ENCODE results near the gene SLC29A4.
"Not testable (repeated sequence)": the region's sequence is repeated elsewhere in the genome, so short reads cannot be mapped to it uniquely, and the experiment has no call there.

SLC29A4 gene

DNA sequence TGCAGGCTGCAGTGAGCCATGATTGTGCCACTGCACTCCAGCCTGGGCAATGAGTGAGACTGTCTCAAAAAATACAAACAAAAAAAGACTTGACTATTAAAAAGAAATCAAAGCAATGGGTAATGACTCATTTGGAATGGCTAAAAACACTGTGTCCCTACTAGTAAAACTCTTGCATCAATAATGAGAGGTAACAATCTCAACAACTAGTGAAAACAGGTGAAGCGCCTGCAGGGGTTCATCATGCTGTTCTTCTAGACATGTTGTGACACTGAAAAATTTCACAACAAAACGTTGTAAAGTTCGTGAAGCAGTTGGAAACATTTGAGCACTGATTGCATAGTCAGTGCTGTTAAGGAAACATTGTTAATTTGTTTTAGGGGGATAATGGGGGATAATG is 26.9 kb upstream of the SLC29A4 start:
- no peak for DNase-seq (ENCODE audit: low read depth)
- TF ChIP-seq, protein P1, sequence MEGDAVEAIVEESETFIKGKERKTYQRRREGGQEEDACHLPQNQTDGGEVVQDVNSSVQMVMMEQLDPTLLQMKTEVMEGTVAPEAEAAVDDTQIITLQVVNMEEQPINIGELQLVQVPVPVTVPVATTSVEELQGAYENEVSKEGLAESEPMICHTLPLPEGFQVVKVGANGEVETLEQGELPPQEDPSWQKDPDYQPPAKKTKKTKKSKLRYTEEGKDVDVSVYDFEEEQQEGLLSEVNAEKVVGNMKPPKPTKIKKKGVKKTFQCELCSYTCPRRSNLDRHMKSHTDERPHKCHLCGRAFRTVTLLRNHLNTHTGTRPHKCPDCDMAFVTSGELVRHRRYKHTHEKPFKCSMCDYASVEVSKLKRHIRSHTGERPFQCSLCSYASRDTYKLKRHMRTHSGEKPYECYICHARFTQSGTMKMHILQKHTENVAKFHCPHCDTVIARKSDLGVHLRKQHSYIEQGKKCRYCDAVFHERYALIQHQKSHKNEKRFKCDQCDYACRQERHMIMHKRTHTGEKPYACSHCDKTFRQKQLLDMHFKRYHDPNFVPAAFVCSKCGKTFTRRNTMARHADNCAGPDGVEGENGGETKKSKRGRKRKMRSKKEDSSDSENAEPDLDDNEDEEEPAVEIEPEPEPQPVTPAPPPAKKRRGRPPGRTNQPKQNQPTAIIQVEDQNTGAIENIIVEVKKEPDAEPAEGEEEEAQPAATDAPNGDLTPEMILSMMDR (IDR thresholded peaks at IDR 0.05; ENCODE audit: control insufficient read depth, extremely low read depth, insufficient read depth) = no peak
- no peak overlapping the region for H3K4me3 ChIP-seq (ENCODE audit: low read depth, low read length)

DNA sequence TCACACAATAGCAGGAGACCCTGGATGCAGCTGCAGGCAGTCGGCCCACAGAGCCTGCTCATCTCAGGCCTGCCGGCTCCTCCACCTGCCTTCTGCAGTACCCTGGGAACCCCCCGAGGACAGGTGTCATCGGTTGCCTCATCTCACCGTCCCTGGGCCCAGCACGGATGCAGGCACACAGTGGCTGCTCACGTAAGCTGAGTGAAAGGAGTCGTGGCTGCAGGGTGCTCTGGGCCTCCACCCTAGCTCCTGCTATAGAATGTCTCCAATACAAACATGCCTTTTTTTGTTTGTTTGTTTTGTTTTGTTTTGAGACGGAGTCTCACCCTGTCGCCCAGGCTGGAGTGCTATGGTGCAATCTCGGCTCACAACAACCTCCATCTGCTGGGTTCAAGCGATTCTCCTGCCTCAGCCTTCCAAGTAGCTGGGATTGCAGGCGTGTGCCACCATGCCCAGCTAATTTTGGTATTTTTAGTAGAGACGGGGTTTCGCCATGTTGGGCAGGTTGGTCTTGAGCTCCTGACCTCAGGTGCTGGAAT is 22.1 kb upstream of the SLC29A4 start:
- DNase-seq (ENCODE audit: low read depth) = not testable (repeated sequence)

DNA sequence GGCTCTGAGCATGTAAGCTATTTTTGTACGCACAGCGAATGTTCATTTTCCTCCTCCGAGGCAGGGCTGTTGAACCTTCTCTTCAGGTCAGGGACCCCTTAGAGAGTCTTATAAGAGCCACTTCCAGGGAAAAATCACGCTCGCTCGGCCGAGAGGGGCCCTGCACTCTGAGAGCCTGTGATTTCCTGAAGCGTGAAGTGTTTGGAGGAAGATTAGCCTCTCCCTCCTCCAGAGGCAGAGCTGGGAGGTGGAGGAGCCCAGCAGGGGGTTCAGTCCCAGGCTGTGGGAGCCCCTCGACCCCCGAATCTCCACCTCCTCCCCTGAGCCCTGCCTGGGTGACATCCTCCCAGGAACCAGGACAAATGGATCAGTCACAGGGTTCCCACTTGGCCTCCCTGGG is 19.7 kb upstream of the SLC29A4 start:
- not testable (repeated sequence) for DNase-seq (ENCODE audit: low read depth); H3K4me3 ChIP-seq (ENCODE audit: low read depth, low read length)

More for the DNA sequence above, 22.1 kb upstream of the SLC29A4 start:
- not testable (repeated sequence) for H3K4me3 ChIP-seq (ENCODE audit: low read depth, low read length)

DNA sequence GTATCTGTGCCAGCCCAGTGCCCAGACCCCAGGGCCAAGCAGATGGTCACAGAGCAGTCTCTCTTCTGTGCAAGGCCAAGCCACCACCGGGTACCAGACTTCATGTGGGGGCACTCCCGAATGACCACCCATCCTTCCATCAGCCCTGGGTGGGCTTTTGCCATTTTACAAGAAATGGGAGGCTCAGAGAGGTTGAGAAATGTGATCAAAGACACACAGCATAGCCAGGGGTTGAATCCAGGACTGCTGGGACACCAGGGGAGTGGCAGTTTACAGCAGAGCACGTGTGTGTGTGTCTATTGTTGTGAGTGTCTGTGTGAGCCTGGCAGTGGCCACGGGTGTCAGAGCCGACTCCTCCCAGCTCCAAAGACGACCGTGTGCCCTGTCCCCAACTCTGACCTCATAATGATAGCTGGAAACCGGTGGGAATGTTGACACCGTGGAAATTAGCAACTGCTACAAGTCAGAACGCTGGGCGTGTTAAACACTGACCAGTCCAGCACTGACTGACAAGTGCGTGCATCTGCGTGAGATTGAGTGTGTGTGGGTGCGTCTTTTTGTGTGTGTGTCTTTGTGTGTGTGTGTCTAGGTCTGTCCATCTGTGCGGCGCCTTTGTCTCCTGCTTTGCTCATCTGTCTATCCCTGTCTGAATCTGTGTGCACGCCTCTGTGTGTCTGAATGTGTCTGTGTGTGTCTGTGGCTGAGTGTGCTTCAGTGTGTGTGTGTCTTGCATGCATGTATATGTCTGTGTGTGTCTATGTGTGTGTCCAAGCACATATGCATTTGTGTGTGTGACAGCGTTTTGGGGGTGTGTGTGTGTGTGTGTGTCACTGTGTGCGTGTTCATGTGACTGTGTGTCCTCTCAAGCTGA is 17.2 kb upstream of the SLC29A4 start:
- no peak for DNase-seq (ENCODE audit: low read depth)
- TF ChIP-seq, protein P1 (IDR thresholded peaks at IDR 0.05; ENCODE audit: control insufficient read depth, extremely low read depth, insufficient read depth) = no peak
- H3K4me3 ChIP-seq (ENCODE audit: low read depth, low read length) = no peak overlapping the region

DNA sequence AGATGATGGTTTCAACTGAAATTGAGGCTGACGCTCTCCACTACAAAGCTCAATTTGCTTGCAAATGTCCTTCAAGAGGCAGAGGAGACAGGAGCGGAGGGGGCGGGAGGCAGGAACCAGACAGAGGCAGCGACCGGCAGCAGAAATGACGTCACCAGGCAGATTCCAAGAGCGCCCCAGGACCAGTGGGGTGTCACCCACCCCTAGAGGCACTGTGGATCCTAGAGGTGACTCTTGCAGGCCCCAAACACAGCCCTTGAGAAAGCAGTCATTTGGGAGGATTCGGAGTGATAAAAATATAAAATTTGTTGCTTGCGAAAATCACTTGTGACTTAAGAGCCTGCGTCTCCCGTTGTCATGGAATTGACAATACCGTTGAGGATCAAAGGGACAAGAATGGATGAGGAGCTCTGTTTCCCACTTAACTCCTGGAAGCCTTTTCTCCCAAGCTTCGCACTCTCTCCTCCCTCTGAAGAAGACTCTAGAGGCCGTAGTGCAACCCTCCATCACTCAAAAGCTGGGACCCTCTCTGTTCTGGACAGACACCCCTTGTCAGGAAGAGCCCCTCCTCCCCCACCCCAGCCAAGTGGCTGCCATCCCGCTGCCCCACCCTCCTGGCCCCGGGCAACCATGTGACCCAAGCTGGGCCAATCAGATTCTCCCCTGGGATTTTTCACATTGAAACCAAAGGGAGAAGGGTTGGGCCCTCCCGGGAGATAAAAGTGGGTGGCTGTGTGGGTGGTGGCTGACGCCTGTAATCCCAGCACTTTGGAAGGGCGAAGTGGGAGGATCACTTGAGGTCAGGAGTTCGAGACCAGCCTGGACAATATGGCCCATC is 16.3 kb upstream of the SLC29A4 start:
- TF ChIP-seq, protein P1 (IDR thresholded peaks at IDR 0.05; ENCODE audit: control insufficient read depth, extremely low read depth, insufficient read depth) = no peak
- H3K4me3 ChIP-seq (ENCODE audit: low read depth, low read length) = no peak overlapping the region
- no peak for DNase-seq (ENCODE audit: low read depth)

DNA sequence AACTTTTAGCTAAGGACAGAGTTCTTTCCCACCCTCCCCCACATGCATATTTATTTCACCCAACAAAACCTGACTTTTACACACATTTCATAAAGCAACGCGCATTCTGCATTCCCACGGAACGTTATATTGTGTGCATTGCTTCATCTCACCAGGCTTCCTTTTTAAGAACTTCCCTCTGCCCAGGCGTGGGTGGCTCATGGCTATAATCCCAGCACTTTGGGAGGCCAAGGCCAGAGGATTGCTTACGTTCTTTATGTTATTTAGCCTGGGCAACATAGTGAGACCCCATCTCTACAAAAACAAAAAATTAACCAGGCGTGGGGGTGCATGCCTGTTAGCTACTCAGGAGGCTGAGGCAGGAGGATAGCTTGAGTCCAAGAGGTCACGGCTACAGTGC is 14.9 kb upstream of the SLC29A4 start:
- H3K4me3 ChIP-seq (ENCODE audit: low read depth, low read length); DNase-seq (ENCODE audit: low read depth): not testable (repeated sequence)

DNA sequence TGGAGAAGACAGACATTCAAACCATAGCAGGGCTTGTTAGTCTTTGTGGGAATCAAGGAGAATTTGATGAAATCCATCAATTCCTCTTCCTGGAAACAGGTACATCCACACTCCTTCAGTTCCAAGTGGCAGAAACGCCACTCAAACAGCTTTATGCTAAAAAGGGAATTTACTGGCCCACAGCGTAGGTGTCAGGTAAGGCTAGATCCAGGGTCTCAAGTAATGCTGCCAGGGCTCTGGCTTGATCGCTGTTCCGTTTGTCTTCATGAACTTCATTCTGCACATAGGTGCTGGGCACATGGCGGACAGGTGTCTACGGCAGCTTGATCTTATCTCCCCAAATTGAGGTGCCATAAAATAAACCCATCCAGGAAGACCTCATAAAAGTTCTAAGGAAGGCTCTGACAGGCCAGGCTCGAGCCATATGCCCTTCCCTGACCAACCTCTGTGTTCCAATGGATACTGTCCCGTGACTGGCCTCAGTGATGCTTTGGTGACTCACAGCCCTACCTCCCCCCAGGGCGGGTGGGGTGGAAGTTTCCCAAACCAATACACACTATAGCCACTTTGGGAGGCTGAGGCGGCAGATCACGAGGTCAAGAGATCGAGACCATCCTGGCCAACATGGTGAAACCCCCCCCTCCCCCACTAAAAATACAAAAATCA is 12.6 kb upstream of the SLC29A4 start:
- DNase-seq (ENCODE audit: low read depth); H3K4me3 ChIP-seq (ENCODE audit: low read depth, low read length): not testable (repeated sequence)

DNA sequence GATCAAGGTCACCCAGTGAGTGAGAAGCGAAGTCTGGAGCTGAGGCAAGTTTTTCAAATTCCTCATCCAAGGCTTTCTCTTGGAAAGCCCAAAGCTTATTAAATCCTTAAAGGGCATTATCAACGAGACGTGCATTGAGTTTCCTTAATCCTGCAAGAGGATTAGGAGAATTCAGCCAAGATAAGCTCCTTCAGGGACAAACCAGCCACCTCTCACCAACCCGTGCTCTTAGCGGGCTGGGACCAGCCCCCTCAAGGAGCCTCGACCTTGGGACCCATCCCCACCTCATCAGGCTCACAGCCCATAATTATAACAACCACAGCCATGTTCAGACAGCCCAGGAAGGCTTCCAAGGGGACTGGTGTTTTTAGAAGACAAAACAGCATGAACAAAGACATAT is 12.0 kb upstream of the SLC29A4 start:
- H3K4me3 ChIP-seq (ENCODE audit: low read depth, low read length) = no peak overlapping the region
- no peak for DNase-seq (ENCODE audit: low read depth)
- TF ChIP-seq, protein P1 (IDR thresholded peaks at IDR 0.05; ENCODE audit: control insufficient read depth, extremely low read depth, insufficient read depth) = no peak

DNA sequence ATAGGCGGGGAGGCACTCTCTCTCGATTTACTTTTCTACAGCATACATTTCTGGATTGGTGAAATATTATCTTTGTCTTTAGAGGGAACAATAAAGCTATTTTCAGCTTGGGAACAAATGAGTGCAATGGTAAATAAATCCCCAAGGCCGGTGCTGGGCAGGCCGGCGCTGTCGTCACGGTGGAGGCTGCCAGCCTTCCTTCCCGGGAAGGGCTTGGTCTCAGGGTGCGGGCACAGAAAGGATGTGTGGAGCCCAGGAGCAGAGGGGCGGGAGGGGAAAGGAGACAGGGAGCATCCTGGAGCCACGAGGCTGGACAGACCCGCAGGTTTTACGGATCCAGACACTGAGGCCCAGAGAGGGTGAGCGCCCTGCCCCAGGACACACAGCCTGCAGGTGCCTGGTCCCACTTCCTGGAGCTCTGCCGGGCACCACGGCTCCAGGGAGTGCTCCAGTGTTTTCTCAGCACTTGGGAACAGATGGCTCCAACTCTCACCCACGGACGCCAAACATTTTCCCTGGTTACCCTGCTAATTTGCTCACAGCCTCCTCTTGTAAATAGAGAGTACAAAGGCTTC is 8.8 kb upstream of the SLC29A4 start:
- H3K4me3 ChIP-seq (ENCODE audit: low read depth, low read length); DNase-seq (ENCODE audit: low read depth): not testable (repeated sequence)

Data from LNCaP clone FGC (cell line).